ENCODE measurements around the gene PRKCE.

DNA sequence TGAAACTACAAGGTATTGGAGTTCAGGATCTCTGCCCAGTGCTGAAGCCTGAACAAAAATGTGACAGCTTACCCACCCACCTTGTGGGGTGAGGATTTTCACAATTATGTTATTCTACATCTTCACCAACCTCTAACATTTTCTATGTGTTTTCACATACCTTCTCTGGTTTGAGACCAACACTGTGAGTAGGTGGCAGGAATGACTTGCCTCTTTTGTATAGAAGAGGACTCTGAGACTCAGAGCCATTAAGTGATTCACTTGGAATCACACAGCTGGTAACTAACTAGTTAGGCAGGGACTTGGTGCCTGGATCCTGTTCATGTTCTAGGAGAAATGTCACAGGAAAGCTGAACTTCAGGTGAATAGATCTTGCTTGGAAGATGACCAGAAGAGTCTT lies 25.7 kb upstream of the PRKCE start:
- TF ChIP-seq GATA2 (IDR thresholded peaks at IDR 0.05; ENCODE audit: low read depth, low read length) (no peak), GATA3 (IDR thresholded peaks at IDR 0.05; ENCODE audit: low read depth, low read length) (no peak)
